ENCODE measurements around the gene C1orf198. TPM values are rescaled to one million over a fixed set of nuclear protein-coding genes. Genes with fewer than 3 reads are reported as not detected.

C1orf198 gene
- total RNA-seq = 63.2 and 66.9 TPM in 2 replicates

GRCh38 chr1:230867903-230868735, at the start of gene C1orf198:
Gene C1orf198, minus strand, starts transcription at chr1:230868521. Its CDS starts 9 bp downstream, at chr1:230868512.

Other genes with a start within 250 kb of the C1orf198 start
- 10.7 and 18.1 TPM in 2 replicates for gene COG2, start 226.0 kb downstream of the C1orf198 start, total RNA-seq
- 4.8 and 5.8 TPM in 2 replicates for gene AGT, start 154.4 kb downstream of the C1orf198 start, total RNA-seq
- gene CAPN9, start 121.1 kb downstream of the C1orf198 start, total RNA-seq = not detected in 2 replicates
- 3.2 and 6.5 TPM in 2 replicates for gene TTC13, start 110.3 kb upstream of the C1orf198 start, total RNA-seq
- gene ARV1, start 110.6 kb upstream of the C1orf198 start, total RNA-seq = 11.7 and 17.0 TPM in 2 replicates
- gene FAM89A, start 171.7 kb upstream of the C1orf198 start, total RNA-seq = 8.7 and 14.5 TPM in 2 replicates